H1 (cell line): Measurements from ENCODE around the gene TOP2A. TPM values are rescaled to one million over a fixed set of nuclear protein-coding genes. Genes with fewer than 3 reads are reported as not detected.

Source experiments
- CTCF ChIA-PET: fragments of 300-600 bp; sonication (Branson Sonifier 250); formaldehyde crosslinking; loops from one replicate; lab custom pipeline; 2021; ENCODE audit not compliant: partially characterized antibody; lab: Charles Lee
- POLR2A ChIA-PET: fragments of 300-600 bp; sonication (Branson Sonifier 250); formaldehyde crosslinking; loops from one replicate; lab custom pipeline; 2021; ENCODE audit warnings: inconsistent platforms; ENCODE audit not compliant: partially characterized antibody; lab: Charles Lee
- DNase-seq, 2 experiments: peaks; one replicate each; pipeline versions ENCODE4 v3.0.0 to v3.0.0-alpha.2; 2010 to 2022; ENCODE audit warnings: low spot score in 2 of 2, low read depth in 1 of 2, mixed read lengths in 1 of 2
- FAIRE-seq: peaks from 2 replicates; lab custom pipeline; 2011; peaks lifted over from hg19 to GRCh38; lab: Jason Lieb, UNC
- H2AFZ ChIP-seq: 2 replicates; pipeline ENCODE4 v1.8.1; 2012; ENCODE audit warnings: low read length, inconsistent platforms
- H2AK5ac ChIP-seq: 2 replicates; pipeline ENCODE4 v1.6.1; 2013; ENCODE audit warnings: low read depth, low read length
- H2BK120ac ChIP-seq: replicated peaks from 2 replicates; pipeline ENCODE3; 2013; ENCODE audit warnings: low read depth, low read length, inconsistent platforms
- H2BK12ac ChIP-seq: 2 replicates; pipeline ENCODE4 v1.6.1; 2013; ENCODE audit warnings: low read depth, low read length
- H2BK15ac ChIP-seq: 2 replicates; pipeline ENCODE4 v1.6.1; 2013; ENCODE audit warnings: low read length
- H2BK20ac ChIP-seq: 2 replicates; pipeline ENCODE4 v1.6.1; 2013; ENCODE audit warnings: low read length
- H2BK5ac ChIP-seq: 2 replicates; pipeline ENCODE4 v1.6.1; 2013; ENCODE audit warnings: low read depth, low read length
- H3K14ac ChIP-seq: 2 replicates; pipeline ENCODE4 v1.6.1; 2013; ENCODE audit warnings: inconsistent platforms; ENCODE audit not compliant: insufficient read length
- H3K18ac ChIP-seq: 2 replicates; pipeline ENCODE4 v1.6.1; 2013; ENCODE audit warnings: low read length; ENCODE audit errors: extremely low read depth
- H3K23ac ChIP-seq: 2 replicates; pipeline ENCODE4 v1.6.1; 2013; ENCODE audit warnings: inconsistent platforms; ENCODE audit not compliant: insufficient read length
- H3K23me2 ChIP-seq: 2 replicates; pipeline ENCODE4 v1.6.1; 2013; ENCODE audit warnings: low read depth, low read length
- H3K27ac ChIP-seq: 2 replicates; pipeline ENCODE4 v1.6.1; 2011; ENCODE audit warnings: low read depth, low read length, inconsistent platforms
- H3K27me3 ChIP-seq, 4 experiments: replicated peaks in 1 of 4; 1 replicate in 1 of 4; 2 replicates in 3 of 4; pipeline versions ENCODE4 v1.6.1 to v1.8.1; 2011 to 2013; ENCODE audit warnings: low read length in 3 of 4, mild to moderate bottlenecking in 3 of 4, inconsistent platforms in 2 of 4, mixed read lengths in 2 of 4, moderate library complexity in 1 of 4; ENCODE audit not compliant: control insufficient read depth in 3 of 4, insufficient read depth in 3 of 4; ENCODE audit errors: extremely low read depth in 1 of 4
- H3K36me3 ChIP-seq, 4 experiments: 2 replicates each; pipeline versions ENCODE4 v1.6.1 to v1.8.1; 2011 to 2013; ENCODE audit warnings: mild to moderate bottlenecking in 4 of 4, low read length in 3 of 4, moderate library complexity in 2 of 4, control low read depth in 1 of 4, inconsistent platforms in 1 of 4; ENCODE audit not compliant: insufficient read depth in 4 of 4, control insufficient read depth in 2 of 4
- H3K4ac ChIP-seq: replicated peaks from 2 replicates; pipeline ENCODE3; 2013; ENCODE audit warnings: low read length, low read depth, mixed read lengths, inconsistent platforms; ENCODE audit not compliant: insufficient read length
- H3K4me1 ChIP-seq, 4 experiments: replicated peaks in 1 of 4; 1 replicate in 1 of 4; 2 replicates in 3 of 4; pipeline versions ENCODE4 v1.6.1 to v1.8.1; 2011 to 2013; ENCODE audit warnings: low read length in 3 of 4, inconsistent platforms in 2 of 4, mixed read lengths in 1 of 4; ENCODE audit not compliant: insufficient read depth in 4 of 4, control insufficient read depth in 3 of 4
- H3K4me2 ChIP-seq, 2 experiments: 2 replicates each; pipeline versions ENCODE4 v1.6.1 to v1.8.1; 2011 to 2013; ENCODE audit warnings: low read depth in 2 of 2, low read length in 2 of 2, control low read depth in 1 of 2, inconsistent platforms in 1 of 2, mild to moderate bottlenecking in 1 of 2; ENCODE audit not compliant: insufficient read depth in 1 of 2
- H3K4me3 ChIP-seq, 4 experiments: fragments of 200-600, 300-600 bp in 1 of 4; sonication (generic), shearing (Covaris generic), sonication (Bioruptor Twin) in 1 of 4; 2 replicates each; pipeline versions ENCODE4 v1.5.1 to v1.8.1; 2011 to 2016; ENCODE audit warnings: low read length in 4 of 4, low read depth in 3 of 4, control low read depth in 2 of 4, inconsistent platforms in 2 of 4, mild to moderate bottlenecking in 2 of 4, mixed read lengths in 1 of 4, moderate library complexity in 1 of 4; ENCODE audit not compliant: insufficient read depth in 2 of 4; ENCODE audit errors: extremely low read depth in 1 of 4
- H3K56ac ChIP-seq: replicated peaks from 2 replicates; pipeline ENCODE3; 2013; ENCODE audit warnings: low read depth, mild to moderate bottlenecking, mixed read lengths, low read length, inconsistent platforms; ENCODE audit not compliant: insufficient read length
- H3K79me1 ChIP-seq: 2 replicates; pipeline ENCODE4 v1.6.1; 2013; ENCODE audit warnings: low read depth, low read length, control low read depth
- H3K79me2 ChIP-seq, 2 experiments: 2 replicates each; pipeline versions ENCODE4 v1.6.1 to v1.8.1; 2012 to 2013; ENCODE audit warnings: low read length in 2 of 2, mild to moderate bottlenecking in 2 of 2, inconsistent platforms in 1 of 2; ENCODE audit not compliant: insufficient read depth in 2 of 2, control insufficient read depth in 1 of 2
- H3K9ac ChIP-seq, 4 experiments: replicated peaks in 1 of 4; 1 replicate in 1 of 4; 2 replicates in 3 of 4; pipeline versions ENCODE4 v1.6.1 to v1.8.1; 2011 to 2013; ENCODE audit warnings: low read depth in 3 of 4, low read length in 3 of 4, control low read depth in 2 of 4, mild to moderate bottlenecking in 2 of 4, moderate library complexity in 2 of 4, inconsistent platforms in 1 of 4; ENCODE audit errors: extremely low read depth in 1 of 4
- H3K9me3 ChIP-seq, 2 experiments: 2 replicates each; pipeline versions ENCODE4 v1.6.1 to v1.8.1; 2012 to 2013; ENCODE audit warnings: mild to moderate bottlenecking in 2 of 2, moderate library complexity in 2 of 2, control low read depth in 1 of 2, inconsistent platforms in 1 of 2, low read depth in 1 of 2, low read length in 1 of 2, mixed read lengths in 1 of 2; ENCODE audit not compliant: insufficient read depth in 2 of 2
- H4K20me1 ChIP-seq, 2 experiments: replicated peaks in 1 of 2; 2 replicates each; pipeline versions ENCODE3 to v1.8.1; 2011 to 2013; ENCODE audit warnings: inconsistent platforms in 2 of 2, low read length in 2 of 2, mild to moderate bottlenecking in 1 of 2; ENCODE audit not compliant: insufficient read depth in 2 of 2, control insufficient read depth in 1 of 2
- H4K5ac ChIP-seq: 2 replicates; pipeline ENCODE4 v1.6.1; 2013; ENCODE audit warnings: low read length, low read depth, mixed read lengths, inconsistent platforms; ENCODE audit not compliant: insufficient read length
- H4K8ac ChIP-seq: 2 replicates; pipeline ENCODE4 v1.8.0; 2013; ENCODE audit warnings: mild to moderate bottlenecking, moderate library complexity, low read length, inconsistent platforms; ENCODE audit not compliant: insufficient read depth; ENCODE audit errors: extremely low read depth
- H4K91ac ChIP-seq: replicated peaks from 2 replicates; pipeline ENCODE3; 2013; ENCODE audit warnings: low read length, mixed read lengths, inconsistent platforms; ENCODE audit not compliant: insufficient read length
- CHD2 ChIP-seq: IDR thresholded peaks from 2 replicates; pipeline ENCODE4 v1.6.1; 2012; ENCODE audit warnings: low read length, improper control_type of control experiment
- GTF2F1 ChIP-seq: IDR thresholded peaks from 2 replicates; pipeline ENCODE4 v1.6.1; 2012; ENCODE audit warnings: low read depth, low read length, improper control_type of control experiment, borderline replicate concordance
- HDAC6 ChIP-seq: IDR thresholded peaks from one replicate; pipeline ENCODE4 v1.7.1; 2012; ENCODE audit warnings: low read depth, mild to moderate bottlenecking, inconsistent platforms, low read length, moderate library complexity
- KDM5A ChIP-seq: fragments of 200-600 bp; IDR thresholded peaks from 2 replicates; pipeline ENCODE4 v1.7.1; 2012; ENCODE audit warnings: mild to moderate bottlenecking, low read length, inconsistent platforms, mixed read lengths
- NRF1 ChIP-seq: IDR thresholded peaks from 2 replicates; pipeline ENCODE4 v1.6.1; 2011; ENCODE audit warnings: mild to moderate bottlenecking, low read depth, low read length, improper control_type of control experiment
- WGBS, 2 experiments: shearing (Covaris generic) in 1 of 2; methylation state at CpG; one replicate each; pipeline versions ENCODE4 v1.1.6 to v1.1.7; 2013 to 2015; ENCODE audit warnings: low lambda C conversion rate in 2 of 2, mixed read lengths in 2 of 2, inconsistent platforms in 1 of 2, low coverage in 1 of 2, missing lambda C conversion rate in 1 of 2; ENCODE audit not compliant: insufficient replicate concordance in 2 of 2, insufficient coverage in 1 of 2, insufficient read length in 1 of 2; ENCODE audit errors: extremely low coverage in 1 of 2, missing lambda C conversion rate in 1 of 2; 5-methylcytosine and 5-hydroxymethylcytosine counted together
- polyA plus RNA-seq, 7 experiments: library from polyadenylated mRNA; depleted of rRNA in 3 of 7; stranded (reverse) in 5 of 7; unstranded in 2 of 7; fragments of >200 nt in 5 of 7; fragments of 200-250 nt in 2 of 7; gene quantifications; 1 replicate in 5 of 7; 2 replicates in 1 of 7; 4 replicates in 1 of 7; pipeline versions ENCODE4 v1.2.1 to v1.2.3, GENCODE V29; 2011 to 2013; ENCODE audit warnings: missing spikeins in 2 of 7, mixed read lengths in 2 of 7
- total RNA-seq: library from RNA; stranded (reverse); fragmentation: NEBNext Ultra II Directional; extraction: Animal tissue kit (Norgen Biotek cat#: 25700); gene quantifications from 2 replicates; pipeline ENCODE4 v1.2.1, GENCODE V29; 2021

Gene TOP2A
- total and polyA plus RNA-seq, 2 of the 8 experiments (the other 6 are each of a cell fraction or from before 2014, with no cell fraction given): 83.1 to 291 TPM

DNA sequence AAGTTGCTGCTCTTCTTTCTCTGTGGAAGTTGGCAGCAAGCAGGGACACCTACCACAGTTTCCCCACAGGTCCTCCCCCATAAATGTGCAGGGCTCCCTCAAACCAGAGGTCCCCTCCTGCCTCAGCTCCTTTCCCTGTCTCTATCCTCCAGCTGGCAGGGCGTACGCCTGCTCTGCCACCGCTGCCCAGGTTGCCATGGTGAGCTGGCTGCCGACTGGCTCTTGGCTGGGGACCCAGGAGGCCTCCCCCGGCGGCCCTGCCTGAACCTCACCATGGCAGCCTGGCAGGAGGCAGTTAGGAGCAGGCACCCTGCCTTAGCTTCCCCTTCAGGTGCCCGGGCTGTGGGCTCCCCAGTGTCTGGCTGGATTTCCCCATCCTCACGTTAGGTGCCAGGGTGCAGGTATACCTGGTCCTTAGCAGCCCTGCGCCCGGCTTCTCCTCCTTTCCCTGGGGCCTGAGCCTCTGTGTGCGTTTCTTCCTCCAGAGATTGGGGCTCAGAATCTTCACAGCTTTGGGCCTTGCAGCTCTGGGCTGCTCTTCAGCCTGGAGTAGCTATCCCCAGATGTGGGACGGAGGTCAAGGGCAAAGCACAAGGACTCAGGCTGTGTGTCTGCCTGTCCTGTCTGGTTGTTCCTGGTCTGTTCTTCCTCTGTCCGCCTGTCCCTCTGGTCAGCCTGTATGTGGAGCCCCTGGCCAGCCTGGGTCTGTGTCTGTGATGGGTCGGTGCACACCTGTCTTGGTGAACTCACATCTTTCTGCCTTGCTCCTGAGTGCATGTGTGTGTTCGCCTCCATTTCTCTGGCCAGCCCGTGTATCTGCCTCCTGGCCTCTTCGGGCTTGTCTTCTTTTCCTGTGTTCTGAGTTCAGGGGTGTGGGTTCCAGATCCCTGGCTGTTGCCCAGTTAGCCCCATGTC is 68.9 kb downstream of the TOP2A start:
- Histone ChIP-seq H2BK12ac (no peak overlapping the region), H2AFZ (no peak overlapping the region), H3K27ac (no peak overlapping the region), H3K36me3 (no peaks in the 10 kb centered on the region; a peak in 1 of 8 replicates), H2BK15ac (no peak overlapping the region), H3K56ac (no peak overlapping the region), H4K5ac (no peak overlapping the region), H3K9ac (no peak overlapping the region), H4K91ac (no peak overlapping the region), H3K9me3 (no peaks in the 10 kb centered on the region), H2BK120ac (no peak overlapping the region), H3K79me1 (peaks cover 5% of the 10 kb centered on the region; the same call in 1 of the 2 replicates), H3K4me2 (no peak overlapping the region; a peak in 1 of 4 replicates), H3K23me2 (peaks cover 13% of the 10 kb centered on the region; the same call in 1 of the 2 replicates), H3K23ac (no peak overlapping the region), H2BK5ac (no peak overlapping the region; the same call in 1 of the 2 replicates), H3K79me2 (no peaks in the 10 kb centered on the region; a peak in 1 of 4 replicates), H2BK20ac (no peak overlapping the region), H3K4ac (no peak overlapping the region), H3K14ac (no peak overlapping the region), H3K4me1 (peaks cover 14 to 60% (median 45%) of the 10 kb centered on the region in 4 experiments), H3K18ac (no peak overlapping the region), H2AK5ac (no peak overlapping the region; the same call in 1 of the 2 replicates), H3K27me3 (peaks cover 11 to 57% (median 43%) of the 10 kb centered on the region in 4 experiments), H3K4me3 (no peak overlapping the region), H4K8ac (no peak overlapping the region), H4K20me1 (peaks cover 26 to 47% of the 10 kb centered on the region in 2 experiments)
- CTCF ChIA-PET: interaction anchor here (0.8 to 30.8 kb wide), 8 partner anchors 8 to 1452 kb away, joined by 3 to 1198 read pairs (median 3); partner anchors contain the start of genes GJD3 and RARA
- POLR2A ChIA-PET: interaction anchor here (27.8 kb wide), 1 partner anchor 46 kb away, joined by 570 read pairs; the partner anchor contains the start of genes CDC6 and RARA
- FAIRE-seq (no peak), DNase-seq (no peak)
- 90% methylated on average over 17 of the region's 17 CpGs; no CpG with 5 or more reads in 1 of the 2 experiments for WGBS, 2 experiments
- TF ChIP-seq KDM5A: no peak
- TF ChIP-seq HDAC6: no peak
- no peak for TF ChIP-seq NRF1
- TF ChIP-seq CHD2: no peak
- TF ChIP-seq GTF2F1: no peak
